Right lobe of liver (tissue), 6 donors: ENCODE measurements around the gene NSG1. TPM values are rescaled to one million over a fixed set of nuclear protein-coding genes. Genes with fewer than 3 reads are reported as not detected.

Experiments used
- ATAC-seq, 4 donors: fragments of 200-7000 bp; cut with Tn5 transposase; one replicate each; pipeline ENCODE4 v1.9.1; 2020; ENCODE audit warnings: mild to moderate bottlenecking in 4 of 4, moderate library complexity in 4 of 4
- DNase-seq, 3 donors: peaks; one replicate each; pipeline ENCODE4 v3.0.0-alpha.2; 2020
- H3K27ac ChIP-seq, 3 donors: fragments of 200-600 bp; one replicate each; pipeline ENCODE4 v1.8.0; 2022
- H3K27me3 ChIP-seq, 2 donors: fragments of 200-600 bp; one replicate each; pipeline ENCODE4 v1.8.0; 2022
- H3K36me3 ChIP-seq, 4 donors: fragments of 200-600 bp; sonication (generic) in 1 of 4; one replicate each; pipeline versions ENCODE4 v1.5.1 to v1.8.0; 2017 to 2022; ENCODE audit warnings: control low read depth in 1 of 4
- H3K4me1 ChIP-seq, 4 donors: fragments of 200-600 bp; sonication (generic) in 1 of 4; one replicate each; pipeline versions ENCODE4 v1.5.1 to v1.8.0; 2017 to 2022; ENCODE audit warnings: control low read depth in 1 of 4
- H3K4me3 ChIP-seq, 3 donors: fragments of 200-600 bp; one replicate each; pipeline ENCODE4 v1.8.0; 2022
- H3K9me3 ChIP-seq, 4 donors: fragments of 200-600 bp; sonication (generic) in 1 of 4; one replicate each; pipeline versions ENCODE4 v1.5.1 to v1.8.0; 2017 to 2022; ENCODE audit warnings: control low read depth in 1 of 4
- CTCF ChIP-seq, 4 donors: fragments of 200-600 bp in 3 of 4; fragments of 450-650 bp in 1 of 4; IDR thresholded peaks; one replicate each; pipeline versions ENCODE4 v1.5.1 to v1.8.0; 2016 to 2022; ENCODE audit warnings: antibody characterized with exemption in 4 of 4, mild to moderate bottlenecking in 2 of 4
- POLR2A ChIP-seq: fragments of 450-650 bp; IDR thresholded peaks from one replicate; pipeline ENCODE4 v1.6.1; 2017; ENCODE audit warnings: antibody characterized with exemption, mild to moderate bottlenecking
- WGBS: methylation state at CpG from one replicate; pipeline ENCODE4 v1.1.6; 2018; ENCODE audit warnings: low coverage, low lambda C conversion rate; ENCODE audit not compliant: insufficient coverage; ENCODE audit errors: missing lambda C conversion rate; 5-methylcytosine and 5-hydroxymethylcytosine counted together
- intact Hi-C, 2 donors: fragments of 100-400 bp; cut with DNase I; formaldehyde crosslinking; loops; one replicate each; pipeline versions ENCODE4 v1.11.2 to v1.14.1; 2022
- total RNA-seq, 6 experiments: library from RNA; depleted of rRNA in 2 of 6; stranded (reverse); fragments of >200 nt in 2 of 6; fragmentation: NEBNext Ultra II Directional in 3 of 6; extraction: Animal tissue kit (Norgen Biotek cat#: 25700) in 3 of 6; gene quantifications; one replicate each; pipeline versions ENCODE4 v1.1.0 to v1.2.4, GENCODE V29; 2016 to 2023
- donor health status: DM: no; HTN: yes; CAD: no.
- donor health status: DM: no; HTN: no; CAD: no.
- donor health status: DM: no; HTN: no; CAD: no.
- donor health status: DM: no; HTN: yes; CAD: no.
- donor health status: DM: no; HTN: yes; CAD: no.

The NSG1 gene
- total RNA-seq, 6 experiments from 2014 or later = 0.22 to 0.29 TPM; not detected in 4

GRCh38 chr4:4396628-4397440, 9.9 kb downstream of the NSG1 start:
- Histone ChIP-seq H3K4me3 (no peak overlapping the region), H3K27me3 (no peaks in the 10 kb centered on the region), H3K4me1 (no peaks in the 10 kb centered on the region), H3K27ac (no peak overlapping the region), H3K9me3 (no peaks in the 10 kb centered on the region), H3K36me3 (no peaks in the 10 kb centered on the region)
- TF ChIP-seq CTCF (IDR thresholded peaks at IDR 0.05) (no peak), POLR2A (no peak)
- DNase-seq = no peak
- ATAC-seq = no peak
- WGBS = 23% methylated on average over 9 of the region's 19 CpGs
- intact Hi-C loops = no loop called here

DNA sequence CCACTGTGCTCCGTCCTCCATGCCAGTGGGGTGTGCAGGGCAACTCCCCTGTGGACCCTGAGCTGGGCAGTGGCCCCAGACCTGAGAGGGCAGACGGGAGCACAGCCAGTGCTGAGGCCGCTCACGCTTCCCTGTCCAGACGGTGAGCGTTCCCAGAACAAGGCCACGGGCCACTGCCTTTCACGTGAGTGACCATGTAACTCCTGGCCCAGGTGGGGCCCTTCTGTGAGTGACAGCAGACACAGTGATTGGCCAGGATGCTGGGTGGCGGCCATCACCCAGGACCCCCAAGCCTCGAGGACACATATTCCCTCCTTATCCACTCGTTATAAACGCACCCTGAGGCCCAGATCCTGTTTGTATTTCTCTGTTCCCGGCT, 10.5 kb downstream of the NSG1 start:
- intact Hi-C loops = no loop called here
- Histone ChIP-seq H3K4me1 (no peaks in the 10 kb centered on the region), H3K9me3 (no peaks in the 10 kb centered on the region), H3K27ac (no peak overlapping the region), H3K27me3 (no peaks in the 10 kb centered on the region), H3K36me3 (no peaks in the 10 kb centered on the region), H3K4me3 (no peak overlapping the region)
- no peak for TF ChIP-seq POLR2A
- no peak for TF ChIP-seq CTCF (IDR thresholded peaks at IDR 0.05)
- DNase-seq (no peak), ATAC-seq (no peak)
- 67% methylated on average over 1 of the region's 13 CpGs for WGBS

GRCh38 chr4:4398430-4398829, 11.5 kb downstream of the NSG1 start:
- Histone ChIP-seq H3K36me3 (no peaks in the 10 kb centered on the region), H3K27ac (no peak overlapping the region), H3K4me1 (no peaks in the 10 kb centered on the region), H3K4me3 (no peak overlapping the region), H3K9me3 (no peaks in the 10 kb centered on the region), H3K27me3 (no peaks in the 10 kb centered on the region)
- DNase-seq (no peak), ATAC-seq (no peak)
- no peak for TF ChIP-seq CTCF (IDR thresholded peaks at IDR 0.05)
- TF ChIP-seq POLR2A = no peak
- intact Hi-C loops = no loop called here
- WGBS = 51% methylated on average over 4 of the region's 4 CpGs

- no peak overlapping the region for H3K27ac ChIP-seq
- WGBS = 25% methylated on average over 2 of the region's 7 CpGs
- TF ChIP-seq CTCF (IDR thresholded peaks at IDR 0.05) = no peak
- TF ChIP-seq POLR2A = no peak
- H3K27me3 ChIP-seq = no peaks in the 10 kb centered on the region
- H3K4me1 ChIP-seq = no peaks in the 10 kb centered on the region
- H3K4me3 ChIP-seq = no peak overlapping the region
- intact Hi-C loops = no loop called here
- H3K9me3 ChIP-seq = no peaks in the 10 kb centered on the region
- H3K36me3 ChIP-seq = no peaks in the 10 kb centered on the region
- DNase-seq (no peak), ATAC-seq (no peak)
These were observed 14.1 kb downstream of the NSG1 start for GRCh38 chr4:4401036-4401435.
